K562 (cell line): ENCODE data around the gene HCRT. TPM values are rescaled to one million over a fixed set of nuclear protein-coding genes. Genes with fewer than 3 reads are reported as not detected.

Source experiments
- CREB1 ChIP-seq, 2 experiments: sonication (generic) in 1 of 2; formaldehyde crosslinking in 1 of 2; IDR thresholded peaks; 2 replicates each; pipeline versions ENCODE4 v1.6.1 to v1.8.0; 2012 to 2022; ENCODE audit warnings: inconsistent platforms in 1 of 2, mild to moderate bottlenecking in 1 of 2, missing genetic modification reagents in 1 of 2, moderate library complexity in 1 of 2
- E2F6 ChIP-seq, 2 experiments: IDR thresholded peaks; 2 replicates each; pipeline ENCODE4 v1.6.1; 2011; ENCODE audit warnings: borderline replicate concordance in 1 of 2, control low read depth in 1 of 2, low read depth in 1 of 2, low read length in 1 of 2, mild to moderate bottlenecking in 1 of 2, mixed read lengths in 1 of 2, moderate library complexity in 1 of 2; ENCODE audit not compliant: insufficient read depth in 1 of 2, insufficient read length in 1 of 2, poor library complexity in 1 of 2, severe bottlenecking in 1 of 2; ENCODE audit errors: extremely low read depth in 1 of 2
- GMEB1 ChIP-seq: fragments of 250-450 bp; sonication (Bioruptor Pico); IDR thresholded peaks from 2 replicates; pipeline ENCODE4 v1.4.0; 2020; ENCODE audit warnings: mild to moderate bottlenecking
- MAX ChIP-seq: sonication (generic); formaldehyde crosslinking; IDR thresholded peaks from 2 replicates; pipeline ENCODE4 v1.9.0; 2022; ENCODE audit warnings: mild to moderate bottlenecking, missing genetic modification reagents
- NRF1 ChIP-seq, 2 experiments: fragments of 450-650 bp; IDR thresholded peaks in 1 of 2; conservative IDR thresholded peaks in 1 of 2; 2 replicates each; pipeline ENCODE4 v1.6.1; 2014; ENCODE audit warnings: mild to moderate bottlenecking in 2 of 2
- REST ChIP-seq, 2 experiments: fragments of 450-650 bp; formaldehyde crosslinking in 1 of 2; IDR thresholded peaks; 2 replicates each; pipeline versions ENCODE4 v1.4.0 to v1.6.1; 2014 to 2020; ENCODE audit warnings: mild to moderate bottlenecking in 2 of 2, borderline replicate concordance in 1 of 2, low read depth in 1 of 2
- TEAD1 ChIP-seq, 2 experiments: fragments of 450-650 bp in 1 of 2; sonication (generic) in 1 of 2; formaldehyde crosslinking; IDR thresholded peaks; 2 replicates each; pipeline versions ENCODE4 v1.4.0 to v1.8.0; 2020 to 2022; ENCODE audit warnings: mild to moderate bottlenecking in 2 of 2, missing genetic modification reagents in 1 of 2
- ZFX ChIP-seq: sonication (generic); formaldehyde crosslinking; IDR thresholded peaks from 2 replicates; pipeline ENCODE4 v1.8.0; 2022; ENCODE audit warnings: mild to moderate bottlenecking, missing genetic modification reagents, moderate library complexity
- ZNF133 ChIP-seq: fragments of 250-450 bp; sonication (Bioruptor Pico); IDR thresholded peaks from 2 replicates; pipeline ENCODE4 v1.4.0; 2020; ENCODE audit warnings: mild to moderate bottlenecking
- polyA plus RNA-seq, 8 experiments: library from polyadenylated mRNA; depleted of rRNA in 4 of 8; stranded (reverse) in 5 of 8; unstranded in 3 of 8; fragments of >200 nt; fragmentation: Nextera tagmentation in 2 of 8; fragmentation: Illumina TruSeq in 1 of 8; extraction: Ambion mirVana in 2 of 8; extraction: Trizol in 1 of 8; gene quantifications; 2 replicates each; pipeline versions ENCODE4 v1.2.1 to v1.2.3, GENCODE V29; 2011 to 2014; ENCODE audit warnings: inconsistent platforms in 1 of 8, missing spikeins in 1 of 8
- total RNA-seq, 7 experiments: library from RNA; depleted of rRNA in 6 of 7; stranded (reverse); fragments of >200 nt in 6 of 7; fragmentation: Illumina TruSeq in 2 of 7; extraction: Trizol in 2 of 7; gene quantifications; 2 replicates each; pipeline versions ENCODE4 v1.2.1 to v1.2.3, GENCODE V29; 2011 to 2021; ENCODE audit warnings: low replicate concordance in 1 of 7

HCRT gene
- total and polyA plus RNA-seq, 9 of the 15 experiments (the other 6 are each of a cell fraction or from before 2014, with no cell fraction given): not detected

GRCh38 chr17:42183741-42184711 is 1.2 kb downstream of the HCRT start (continued):
- TF ChIP-seq REST (IDR thresholded peaks at IDR 0.05; ENCODE audit: borderline replicate concordance) (peak; percentile 66), REST (CRISPR knock-in tag; IDR thresholded peaks at IDR 0.05; ENCODE audit: low read depth) (0 out of 2 replicates have a peak, but pooled peaks have one; percentile 17), CREB1 (IDR thresholded peaks at IDR 0.05) (0 out of 2 replicates have a peak, but pooled peaks have one; percentile 17), CREB1 (CRISPR knock-in tag; IDR thresholded peaks at IDR 0.05) (peak; percentile 42; the same call in 1 of the 2 replicates), GMEB1 (CRISPR knock-in tag) (peak; percentile 66), ZFX (CRISPR knock-in tag) (peak; percentile 73), NRF1 (conservative IDR thresholded peaks at IDR 0.05 in 1 of 2, IDR thresholded peaks at IDR 0.05 in 1 of 2) (peak; percentile 95 to 96), MAX (CRISPR knock-in tag) (peak; percentile 91), TEAD1 (CRISPR knock-in tag; IDR thresholded peaks at IDR 0.05) (peak in 1 of 2 experiments; percentile 31; a peak in 2 of 4 replicates), ZNF133 (CRISPR knock-in tag) (0 out of 2 replicates have a peak, but pooled peaks have one; percentile 57), E2F6 (IDR thresholded peaks at IDR 0.05; ENCODE audit: borderline replicate concordance in 1 of 2, extremely low read depth in 1 of 2, insufficient read depth in 1 of 2, insufficient read length in 1 of 2, low read depth in 1 of 2, low read length in 1 of 2, poor library complexity in 1 of 2, severe bottlenecking in 1 of 2) (peak; percentile 97 to 99)
